Smooth muscle cell (in vitro differentiated cells): Measurements from ENCODE around the gene MC1R. TPM values are rescaled to one million over a fixed set of nuclear protein-coding genes. Genes with fewer than 3 reads are reported as not detected.
"Not testable (repeated sequence)": the region's sequence is repeated elsewhere in the genome, so short reads cannot be mapped to it uniquely, and the experiment has no call there.

ENCODE experiments used
- DNase-seq: peaks from one replicate; lab custom pipeline; 2025; ENCODE audit not compliant: unreplicated experiment; lab: John Stamatoyannopoulos, UW
- H2AFZ ChIP-seq: fragments of 200-600 bp; sonication (generic); 2 replicates; pipeline ENCODE4 v1.6.0; 2016; ENCODE audit warnings: antibody characterized with exemption, low read depth, mild to moderate bottlenecking
- H3F3A ChIP-seq: fragments of 200-600 bp; sonication (generic); 2 replicates; pipeline ENCODE4 v1.6.0; 2017; ENCODE audit warnings: antibody characterized with exemption, low read depth
- H3K27ac ChIP-seq: fragments of 200-600 bp; sonication (generic); 2 replicates; pipeline ENCODE4 v1.5.1; 2016; ENCODE audit warnings: low read depth, mild to moderate bottlenecking
- H3K27me3 ChIP-seq: fragments of 200-600 bp; sonication (generic); 2 replicates; pipeline ENCODE4 v1.6.1; 2016; ENCODE audit warnings: low read depth, mild to moderate bottlenecking
- H3K36me3 ChIP-seq: fragments of 200-600 bp; sonication (generic); 2 replicates; pipeline ENCODE4 v1.5.1; 2016; ENCODE audit warnings: low read depth
- H3K4me1 ChIP-seq: fragments of 200-600 bp; sonication (generic); 2 replicates; pipeline ENCODE4 v1.5.1; 2016; ENCODE audit warnings: low read depth
- H3K4me2 ChIP-seq: fragments of 200-600 bp; sonication (generic); 2 replicates; pipeline ENCODE4 v1.6.0; 2016; ENCODE audit warnings: mild to moderate bottlenecking
- H3K4me3 ChIP-seq: fragments of 200-600 bp; sonication (generic); 2 replicates; pipeline ENCODE4 v1.5.1; 2016; ENCODE audit warnings: mild to moderate bottlenecking
- H3K79me2 ChIP-seq: fragments of 200-600 bp; sonication (generic); 2 replicates; pipeline ENCODE4 v1.6.0; 2016; ENCODE audit warnings: low read depth, mild to moderate bottlenecking
- H3K9ac ChIP-seq: fragments of 200-600 bp; sonication (generic); 2 replicates; pipeline ENCODE4 v1.6.0; 2016; ENCODE audit warnings: low read depth
- H3K9me3 ChIP-seq: fragments of 200-600 bp; sonication (generic); replicated peaks from 2 replicates; pipeline ENCODE4 v1.5.1; 2016; ENCODE audit warnings: low read depth
- H4K20me1 ChIP-seq: fragments of 200-600 bp; sonication (generic); 2 replicates; pipeline ENCODE4 v1.6.0; 2016; ENCODE audit warnings: low read depth
- WGBS: methylation state at CpG from one replicate; pipeline ENCODE4 v1.1.7; 2016; ENCODE audit warnings: low lambda C conversion rate; 5-methylcytosine and 5-hydroxymethylcytosine counted together
- polyA plus RNA-seq: library from polyadenylated mRNA; unstranded; fragments of >200 nt; fragmentation: Nextera tagmentation; extraction: Ambion mirVana; gene quantifications from 2 replicates; pipeline ENCODE4 v1.2.1, GENCODE V29; 2016
- total RNA-seq: library from RNA; depleted of rRNA; stranded (reverse); fragments of >200 nt; gene quantifications from 2 replicates; pipeline ENCODE4 v1.2.3, GENCODE V29; 2014
- TF ChIP-seq, protein P1 (sequence below): fragments of 200-600 bp; sonication (generic); IDR thresholded peaks from 2 replicates; pipeline ENCODE4 v1.5.1; 2017; ENCODE audit warnings: borderline replicate concordance, mild to moderate bottlenecking, antibody characterized with exemption; ENCODE audit not compliant: insufficient read depth, poor library complexity, severe bottlenecking

The MC1R gene
- total and polyA plus RNA-seq, 2 experiments from 2014 or later = 14.5 to 16.8 TPM

DNA sequence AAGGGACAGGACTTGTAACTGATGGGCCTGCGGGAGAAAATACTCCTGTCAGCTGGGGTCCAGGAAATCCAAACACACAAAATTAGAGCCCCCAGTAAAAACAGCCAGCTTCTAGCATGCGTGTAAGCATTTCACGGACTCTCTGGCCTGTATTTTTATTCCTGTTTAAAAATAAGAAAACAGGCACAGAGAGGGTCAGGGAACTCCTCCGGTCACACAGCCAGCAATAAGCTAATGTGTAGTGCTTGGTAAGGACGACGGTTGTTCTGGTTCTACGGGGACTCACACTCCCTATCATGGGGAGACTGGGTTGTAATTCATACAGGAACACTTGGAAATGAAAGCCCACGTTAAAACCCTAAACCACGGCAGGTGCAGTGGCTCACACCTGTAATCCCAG lies 46.8 kb upstream of the MC1R start:
- Histone ChIP-seq H3K27ac (no peak overlapping the region), H3K27me3 (no peaks in the 10 kb centered on the region), H3K9me3 (peaks cover 9% of the 10 kb centered on the region), H3K4me3 (no peak overlapping the region), H3K4me2 (no peak overlapping the region), H3F3A (peaks cover 8% of the 10 kb centered on the region), H3K9ac (no peak overlapping the region), H3K79me2 (peaks cover 24% of the 10 kb centered on the region), H2AFZ (no peak overlapping the region), H3K36me3 (no peaks in the 10 kb centered on the region), H4K20me1 (peaks cover 26% of the 10 kb centered on the region), H3K4me1 (peaks cover 8% of the 10 kb centered on the region)
- 87% methylated on average over 9 of the region's 9 CpGs for WGBS
- TF ChIP-seq, protein P1, sequence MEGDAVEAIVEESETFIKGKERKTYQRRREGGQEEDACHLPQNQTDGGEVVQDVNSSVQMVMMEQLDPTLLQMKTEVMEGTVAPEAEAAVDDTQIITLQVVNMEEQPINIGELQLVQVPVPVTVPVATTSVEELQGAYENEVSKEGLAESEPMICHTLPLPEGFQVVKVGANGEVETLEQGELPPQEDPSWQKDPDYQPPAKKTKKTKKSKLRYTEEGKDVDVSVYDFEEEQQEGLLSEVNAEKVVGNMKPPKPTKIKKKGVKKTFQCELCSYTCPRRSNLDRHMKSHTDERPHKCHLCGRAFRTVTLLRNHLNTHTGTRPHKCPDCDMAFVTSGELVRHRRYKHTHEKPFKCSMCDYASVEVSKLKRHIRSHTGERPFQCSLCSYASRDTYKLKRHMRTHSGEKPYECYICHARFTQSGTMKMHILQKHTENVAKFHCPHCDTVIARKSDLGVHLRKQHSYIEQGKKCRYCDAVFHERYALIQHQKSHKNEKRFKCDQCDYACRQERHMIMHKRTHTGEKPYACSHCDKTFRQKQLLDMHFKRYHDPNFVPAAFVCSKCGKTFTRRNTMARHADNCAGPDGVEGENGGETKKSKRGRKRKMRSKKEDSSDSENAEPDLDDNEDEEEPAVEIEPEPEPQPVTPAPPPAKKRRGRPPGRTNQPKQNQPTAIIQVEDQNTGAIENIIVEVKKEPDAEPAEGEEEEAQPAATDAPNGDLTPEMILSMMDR = no peak
- DNase-seq = no peak

DNA sequence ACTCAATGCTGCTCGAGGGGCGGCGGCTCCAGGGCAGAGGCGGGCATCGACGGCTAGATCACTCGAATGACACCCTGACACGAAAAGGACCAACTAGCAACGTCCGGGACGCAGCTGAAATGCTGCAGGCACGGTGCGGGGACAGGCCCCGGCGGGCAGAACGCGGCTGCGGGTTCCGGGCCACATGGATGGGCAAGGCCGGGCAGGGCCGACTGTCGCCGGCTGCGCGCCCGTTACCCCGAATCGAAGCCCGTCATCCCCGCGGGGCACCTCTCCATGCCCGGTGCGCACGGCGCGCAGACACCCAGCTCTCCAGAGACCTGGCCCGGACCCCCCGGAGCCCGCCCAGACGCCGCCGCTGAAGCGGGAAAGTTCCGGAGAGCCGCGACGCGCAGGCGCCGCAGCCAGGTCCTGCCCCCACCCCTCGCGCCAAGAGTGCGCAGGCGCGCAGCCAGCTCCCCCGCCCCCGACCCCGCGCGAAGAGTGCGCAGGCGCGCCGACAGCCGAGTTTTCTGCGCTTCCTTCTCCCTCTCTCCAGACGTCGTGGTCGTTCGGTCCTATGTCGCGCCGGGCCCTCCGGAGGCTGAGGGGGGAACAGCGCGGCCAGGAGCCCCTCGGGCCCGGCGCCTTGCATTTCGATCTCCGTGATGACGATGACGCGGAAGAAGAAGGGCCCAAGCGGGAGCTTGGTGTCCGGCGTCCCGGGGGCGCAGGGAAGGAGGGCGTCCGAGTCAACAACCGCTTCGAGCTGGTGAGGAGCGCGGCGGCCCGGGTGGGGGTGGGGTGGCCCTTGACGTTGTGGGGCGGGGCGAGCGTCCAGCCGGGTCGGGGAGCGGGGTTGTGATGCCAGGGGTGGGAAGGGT lies 45.3 kb upstream of the MC1R start, which contains the start of gene TCF25:
Gene TCF25 (plus strand): TSS at position 484 of the 863 bp plus-strand sequence. CDS start 76 bp downstream, at position 560.
- Histone ChIP-seq H3K4me3 (peak within 1 kb of the TSS; percentile 96), H4K20me1 (peaks cover 40% of the 10 kb centered on the region), H3K9ac (peak within 1 kb of the TSS; percentile 100), H3K27me3 (no peaks in the 10 kb centered on the region), H3K36me3 (no peaks in the 10 kb centered on the region), H2AFZ (no peak within 1 kb of the TSS), H3K9me3 (peaks cover 1% of the 10 kb centered on the region), H3K27ac (peak within 1 kb of the TSS; percentile 100), H3K4me2 (peak within 1 kb of the TSS; percentile 92), H3K79me2 (peaks cover 39% of the 10 kb centered on the region), H3K4me1 (peaks cover 8% of the 10 kb centered on the region), H3F3A (peaks cover 8% of the 10 kb centered on the region)
- WGBS = 2% methylated on average over 77 of the region's 104 CpGs
- TF ChIP-seq, protein P1 = no peak
- peak; percentile 92 for DNase-seq

DNA sequence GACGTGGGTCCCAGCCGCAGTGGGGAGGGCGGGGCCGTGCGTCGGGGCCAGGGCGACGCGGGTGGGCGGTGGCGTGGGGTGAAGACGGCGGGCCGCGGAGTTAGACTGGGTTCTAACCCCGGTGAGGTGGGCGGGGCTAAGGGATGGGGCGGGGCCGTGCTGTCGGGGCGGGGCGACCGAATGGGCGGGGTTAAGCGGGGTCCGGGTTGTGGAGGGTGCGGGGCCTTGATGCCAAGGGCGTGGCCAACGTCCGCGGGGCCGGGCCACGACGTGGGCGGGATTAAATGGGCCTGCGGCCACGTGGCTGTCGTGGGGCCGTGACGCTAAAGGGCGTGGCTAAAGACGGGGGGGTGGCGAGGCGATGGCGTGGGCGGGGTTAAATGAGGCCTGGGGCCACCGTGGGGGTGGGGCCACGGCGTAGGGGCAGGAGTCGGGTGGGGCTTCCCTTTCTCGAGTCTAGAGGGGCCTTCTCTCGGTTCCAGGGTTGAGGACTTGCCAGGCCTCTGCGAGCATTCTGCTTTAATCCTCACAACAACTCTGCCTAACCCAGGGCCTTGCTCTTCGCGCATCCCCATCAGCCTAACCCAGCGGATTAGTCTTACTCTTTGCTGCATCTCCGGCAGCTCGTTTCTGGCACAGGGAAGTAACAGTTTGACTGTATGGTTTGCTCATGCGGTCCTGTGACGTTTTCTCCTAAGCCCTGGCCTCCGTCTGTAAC lies 44.5 kb upstream of the MC1R start:
- Histone ChIP-seq H2AFZ (no peak overlapping the region), H3K4me2 (peak overlapping the region; percentile 92), H4K20me1 (peaks cover 48% of the 10 kb centered on the region), H3K27me3 (no peaks in the 10 kb centered on the region), H3F3A (peaks cover 8% of the 10 kb centered on the region), H3K9me3 (no peaks in the 10 kb centered on the region), H3K9ac (peak overlapping the region; percentile 100), H3K79me2 (peaks cover 47% of the 10 kb centered on the region), H3K36me3 (no peaks in the 10 kb centered on the region), H3K4me1 (peaks cover 8% of the 10 kb centered on the region), H3K4me3 (peak overlapping the region; percentile 96), H3K27ac (peak overlapping the region; percentile 100)
- DNase-seq = peak; percentile 99
- TF ChIP-seq, protein P1 = no peak
- 7% methylated on average over 32 of the region's 61 CpGs for WGBS

DNA sequence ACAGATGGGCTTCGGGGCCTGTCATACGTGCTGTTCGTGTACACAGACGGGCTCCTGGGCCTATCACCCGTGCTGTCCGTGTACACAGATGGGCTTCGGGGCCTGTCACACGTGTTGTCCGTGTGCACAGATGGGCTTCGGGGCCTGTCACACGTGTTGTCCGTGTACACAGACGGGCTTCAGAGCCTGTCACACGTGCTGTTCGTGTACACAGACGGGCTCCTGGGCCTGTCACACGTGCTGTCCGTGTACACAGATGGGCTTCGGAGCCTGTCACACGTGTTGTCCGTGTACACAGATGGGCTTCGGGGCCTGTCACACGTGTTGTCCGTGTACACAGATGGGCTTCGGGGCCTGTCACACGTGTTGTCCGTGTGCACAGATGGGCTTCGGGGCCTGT lies 39.5 kb upstream of the MC1R start:
- not testable (repeated sequence) for H3K4me1 ChIP-seq, H3K27ac ChIP-seq, H3K4me3 ChIP-seq, H3K36me3 ChIP-seq, H2AFZ ChIP-seq, H3K4me2 ChIP-seq, H3K9me3 ChIP-seq, H3K9ac ChIP-seq, DNase-seq, H3K27me3 ChIP-seq, H3F3A ChIP-seq
- Histone ChIP-seq H4K20me1 (peaks cover 95% of the 10 kb centered on the region), H3K79me2 (peaks cover 90% of the 10 kb centered on the region)
- WGBS = 98% methylated on average over 28 of the region's 28 CpGs
